ENCODE results near the gene ANO1. TPM values are rescaled to one million over a fixed set of nuclear protein-coding genes. Genes with fewer than 3 reads are reported as not detected.

The ANO1 gene
- total RNA-seq, 4 donors from 2014 or later, result 1.1 to 27.2 (median 4.2) TPM

DNA sequence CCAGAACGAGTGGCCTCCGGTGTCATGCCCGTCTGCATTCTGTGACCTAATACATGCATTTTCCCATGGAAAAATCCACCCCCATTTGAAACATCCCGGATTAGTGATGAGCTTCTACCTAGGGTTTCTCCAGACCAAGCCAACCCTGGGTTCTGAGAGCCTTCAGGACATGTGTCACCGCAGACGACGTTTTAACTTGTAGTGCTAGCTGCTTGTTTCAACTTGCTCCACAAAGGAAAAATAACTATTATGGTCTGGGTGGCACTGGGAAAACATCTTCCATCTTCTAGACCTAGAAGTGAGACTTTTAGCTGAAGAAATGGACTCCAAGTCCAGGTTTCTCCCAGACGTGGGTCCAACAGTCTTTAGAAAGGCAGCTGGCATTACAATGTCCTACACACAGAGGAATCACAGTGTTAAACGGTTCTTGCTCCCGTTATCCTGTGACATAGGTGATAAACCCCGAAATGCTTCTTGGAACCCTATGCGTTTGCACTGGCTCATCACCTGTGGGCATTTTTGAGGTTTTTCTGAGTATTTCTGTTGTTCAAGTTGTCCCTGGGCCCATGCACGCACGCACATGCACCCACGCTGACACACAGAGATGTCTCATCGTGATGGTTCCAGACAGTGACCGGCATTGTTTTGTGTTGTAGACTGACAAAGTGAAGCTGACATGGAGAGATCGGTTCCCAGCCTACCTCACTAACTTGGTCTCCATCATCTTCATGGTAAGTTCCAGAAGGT, 78.3 kb downstream of the ANO1 start:
- Histone ChIP-seq H3K9me3 (no peaks in the 10 kb centered on the region), H3K4me3 (no peak overlapping the region), H3K27me3 (no peaks in the 10 kb centered on the region), H3K36me3 (no peaks in the 10 kb centered on the region), H3K4me1 (peaks cover 0 to 13% (median 0%) of the 10 kb centered on the region in 4 donors), H3K27ac (no peak overlapping the region)
- DNase-seq, result no peak
- TF ChIP-seq, protein P1, sequence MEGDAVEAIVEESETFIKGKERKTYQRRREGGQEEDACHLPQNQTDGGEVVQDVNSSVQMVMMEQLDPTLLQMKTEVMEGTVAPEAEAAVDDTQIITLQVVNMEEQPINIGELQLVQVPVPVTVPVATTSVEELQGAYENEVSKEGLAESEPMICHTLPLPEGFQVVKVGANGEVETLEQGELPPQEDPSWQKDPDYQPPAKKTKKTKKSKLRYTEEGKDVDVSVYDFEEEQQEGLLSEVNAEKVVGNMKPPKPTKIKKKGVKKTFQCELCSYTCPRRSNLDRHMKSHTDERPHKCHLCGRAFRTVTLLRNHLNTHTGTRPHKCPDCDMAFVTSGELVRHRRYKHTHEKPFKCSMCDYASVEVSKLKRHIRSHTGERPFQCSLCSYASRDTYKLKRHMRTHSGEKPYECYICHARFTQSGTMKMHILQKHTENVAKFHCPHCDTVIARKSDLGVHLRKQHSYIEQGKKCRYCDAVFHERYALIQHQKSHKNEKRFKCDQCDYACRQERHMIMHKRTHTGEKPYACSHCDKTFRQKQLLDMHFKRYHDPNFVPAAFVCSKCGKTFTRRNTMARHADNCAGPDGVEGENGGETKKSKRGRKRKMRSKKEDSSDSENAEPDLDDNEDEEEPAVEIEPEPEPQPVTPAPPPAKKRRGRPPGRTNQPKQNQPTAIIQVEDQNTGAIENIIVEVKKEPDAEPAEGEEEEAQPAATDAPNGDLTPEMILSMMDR (IDR thresholded peaks at IDR 0.05), result no peak
- TF ChIP-seq POLR2A (IDR thresholded peaks at IDR 0.05), result no peak

DNA sequence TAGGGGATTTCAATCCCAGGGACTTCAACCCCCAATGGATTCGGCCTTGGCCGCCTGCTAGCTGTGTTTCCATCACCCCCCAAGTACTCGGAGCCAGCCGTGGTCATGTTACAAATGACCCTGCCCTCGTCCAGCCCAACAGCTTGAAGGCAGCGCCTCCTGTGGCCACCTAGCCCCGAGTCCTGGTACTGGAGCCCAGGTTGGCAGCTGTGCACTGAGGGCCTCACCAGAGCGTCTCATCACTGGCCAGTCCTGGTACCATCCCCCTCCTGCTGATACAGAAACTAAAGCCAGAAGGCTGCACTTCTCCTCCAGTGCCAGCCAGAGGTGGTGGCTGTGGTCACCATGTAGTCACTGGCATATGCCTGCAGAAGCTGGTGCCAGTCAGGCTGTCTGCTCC, 80.1 kb downstream of the ANO1 start:
- Histone ChIP-seq H3K9me3 (no peaks in the 10 kb centered on the region), H3K36me3 (no peaks in the 10 kb centered on the region), H3K27me3 (no peaks in the 10 kb centered on the region), H3K27ac (no peak overlapping the region), H3K4me3 (no peak overlapping the region), H3K4me1 (peaks cover 0 to 13% (median 0%) of the 10 kb centered on the region in 4 donors)
- DNase-seq, result no peak
- TF ChIP-seq POLR2A (IDR thresholded peaks at IDR 0.05), result no peak
- TF ChIP-seq, protein P1 (IDR thresholded peaks at IDR 0.05), result peak in 1 of 6 experiments; percentile 9

DNA sequence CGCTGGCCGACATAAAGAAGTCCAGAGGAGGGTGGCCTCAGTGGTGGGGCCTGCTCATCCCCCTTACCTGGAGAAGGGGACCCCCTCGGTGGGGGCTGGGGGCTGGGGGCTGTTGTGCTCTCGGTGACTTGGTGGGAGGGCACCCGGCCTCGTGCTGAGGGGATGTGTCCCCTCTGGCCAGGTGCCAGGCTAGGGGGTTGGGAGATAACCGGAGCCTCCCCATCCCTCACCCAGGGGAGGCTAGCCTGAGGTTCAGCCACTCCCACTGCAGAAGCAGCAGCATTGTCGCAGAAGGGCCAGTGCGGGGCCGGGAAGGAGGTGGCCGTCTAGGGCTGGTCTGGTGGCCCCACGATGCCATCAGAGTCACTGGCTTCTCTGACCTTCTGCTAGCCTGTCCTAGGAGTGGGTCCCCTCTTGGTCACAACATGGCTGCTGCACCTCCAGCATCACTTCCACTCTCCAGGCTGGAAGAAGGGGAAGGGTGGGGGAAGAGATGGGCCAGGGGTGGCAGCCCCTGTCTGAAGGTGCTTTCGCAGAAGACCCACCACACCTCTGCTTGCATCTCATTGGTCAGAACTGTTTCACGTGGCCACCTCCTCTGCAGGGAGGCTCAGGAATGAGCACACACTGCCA, 80.8 kb downstream of the ANO1 start:
- Histone ChIP-seq H3K4me1 (peaks cover 0 to 13% (median 0%) of the 10 kb centered on the region in 4 donors), H3K9me3 (no peaks in the 10 kb centered on the region), H3K36me3 (no peaks in the 10 kb centered on the region), H3K27me3 (no peaks in the 10 kb centered on the region), H3K4me3 (no peak overlapping the region), H3K27ac (no peak overlapping the region)
- TF ChIP-seq POLR2A (IDR thresholded peaks at IDR 0.05), result no peak
- TF ChIP-seq, protein P1 (IDR thresholded peaks at IDR 0.05), result no peak
- DNase-seq, result no peak

DNA sequence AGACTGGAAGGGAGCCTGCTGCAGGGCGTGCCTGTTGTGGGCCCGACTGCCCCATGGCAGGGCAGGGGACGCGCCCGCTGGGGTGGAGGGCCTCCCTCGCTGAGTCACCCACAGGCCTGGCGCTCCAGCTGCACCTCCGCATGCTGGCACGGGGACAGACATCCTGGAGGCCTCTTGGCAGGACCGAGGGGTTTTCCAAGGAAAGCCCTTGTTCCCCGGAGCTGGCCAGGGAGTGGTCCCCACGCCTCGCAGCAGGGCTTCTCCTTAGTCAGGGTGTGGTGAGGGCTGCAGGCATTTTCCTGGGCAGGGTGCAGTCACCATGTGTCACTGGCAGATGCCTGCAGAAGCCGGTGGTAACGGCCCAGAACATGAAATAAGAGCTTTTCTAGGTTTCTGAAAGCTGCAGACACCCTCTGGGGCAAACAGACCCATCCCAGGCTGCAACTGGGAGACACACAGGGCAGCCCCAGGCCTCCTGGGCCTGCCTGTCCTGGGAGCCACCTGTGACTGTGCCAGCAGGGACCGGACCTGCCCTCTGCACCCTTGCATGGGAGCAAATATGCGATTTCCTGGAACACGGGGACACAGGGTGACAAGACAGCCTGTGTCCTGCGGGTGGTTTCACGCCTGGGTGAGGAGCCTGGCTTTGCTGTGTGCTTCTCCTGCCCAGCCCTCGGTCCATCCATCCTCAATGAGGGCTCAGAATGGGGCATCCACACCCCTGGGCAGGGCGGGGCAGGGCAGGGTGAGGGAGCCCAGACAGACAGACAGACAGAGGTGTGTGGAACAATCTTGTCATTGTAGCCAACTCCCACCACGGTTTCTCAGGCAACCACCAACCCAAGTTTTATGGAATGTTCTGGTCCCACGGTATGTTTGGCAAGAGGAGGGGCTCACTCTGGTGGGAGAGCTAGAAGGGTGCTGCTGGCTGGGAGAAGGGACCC, 81.8 kb downstream of the ANO1 start:
- peak in 2 of 3 donors; percentile 69 to 81 for DNase-seq
- no peak overlapping the region for H3K4me3 ChIP-seq
- no peak overlapping the region for H3K27ac ChIP-seq
- no peaks in the 10 kb centered on the region for H3K36me3 ChIP-seq
- H3K9me3 ChIP-seq, result no peaks in the 10 kb centered on the region
- TF ChIP-seq, protein P1 (IDR thresholded peaks at IDR 0.05), result no peak
- TF ChIP-seq POLR2A (IDR thresholded peaks at IDR 0.05), result no peak
- H3K27me3 ChIP-seq, result no peaks in the 10 kb centered on the region
- peaks cover 0 to 13% (median 0%) of the 10 kb centered on the region in 4 donors for H3K4me1 ChIP-seq

DNA sequence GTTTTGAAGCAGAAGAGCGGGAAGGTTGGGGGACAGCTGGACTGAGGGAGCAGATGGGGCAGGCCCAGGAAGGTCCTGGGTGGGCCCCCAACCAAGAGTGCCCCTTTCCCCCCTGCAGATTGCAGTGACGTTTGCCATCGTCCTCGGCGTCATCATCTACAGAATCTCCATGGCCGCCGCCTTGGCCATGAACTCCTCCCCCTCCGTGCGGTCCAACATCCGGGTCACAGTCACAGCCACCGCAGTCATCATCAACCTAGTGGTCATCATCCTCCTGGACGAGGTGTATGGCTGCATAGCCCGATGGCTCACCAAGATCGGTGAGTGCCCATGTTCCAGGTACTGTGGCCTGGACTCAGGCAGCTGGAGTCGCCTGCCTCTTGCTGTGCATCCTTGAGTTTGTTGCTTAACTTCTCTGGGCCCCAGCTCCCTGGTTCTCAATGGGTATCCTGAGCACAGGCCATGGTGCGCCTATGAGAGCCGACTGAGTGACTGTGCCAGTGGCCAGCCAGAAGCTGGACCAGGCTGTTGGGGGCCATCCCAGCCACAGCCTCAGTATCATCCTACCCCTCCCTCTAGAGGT, 83.0 kb downstream of the ANO1 start:
- no peak for DNase-seq
- no peak for TF ChIP-seq POLR2A (IDR thresholded peaks at IDR 0.05)
- TF ChIP-seq, protein P1 (IDR thresholded peaks at IDR 0.05), result no peak
- H3K27ac ChIP-seq, result no peak overlapping the region
- H3K4me3 ChIP-seq, result no peak overlapping the region
- peaks cover 0 to 13% (median 0%) of the 10 kb centered on the region in 4 donors for H3K4me1 ChIP-seq
- no peaks in the 10 kb centered on the region for H3K36me3 ChIP-seq
- no peaks in the 10 kb centered on the region for H3K9me3 ChIP-seq
- H3K27me3 ChIP-seq, result no peaks in the 10 kb centered on the region

Data from Peyer's patch (tissue), 4 donors.